Measurements from ENCODE around the gene ADCY3.

DNA sequence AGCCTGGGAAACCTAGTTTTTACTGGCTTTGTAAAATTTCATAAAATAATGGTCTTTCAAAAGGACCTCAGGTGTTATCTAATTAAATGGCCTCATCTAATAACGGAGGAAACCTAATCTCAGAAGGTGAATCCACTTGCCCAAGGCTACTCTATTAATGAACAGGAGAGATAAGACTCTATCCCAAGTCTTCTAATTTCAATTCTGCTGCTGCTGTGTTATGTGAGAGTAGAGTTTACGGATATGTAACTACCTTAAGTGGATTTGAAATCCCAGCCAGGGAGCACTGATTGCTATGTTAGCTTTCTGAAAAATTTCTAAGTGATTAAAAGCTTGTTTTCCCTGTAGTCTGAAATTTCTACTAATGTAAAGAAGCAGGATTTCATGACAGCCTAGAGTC, 17.2 kb upstream of the ADCY3 start:
- TF ChIP-seq, protein P1, sequence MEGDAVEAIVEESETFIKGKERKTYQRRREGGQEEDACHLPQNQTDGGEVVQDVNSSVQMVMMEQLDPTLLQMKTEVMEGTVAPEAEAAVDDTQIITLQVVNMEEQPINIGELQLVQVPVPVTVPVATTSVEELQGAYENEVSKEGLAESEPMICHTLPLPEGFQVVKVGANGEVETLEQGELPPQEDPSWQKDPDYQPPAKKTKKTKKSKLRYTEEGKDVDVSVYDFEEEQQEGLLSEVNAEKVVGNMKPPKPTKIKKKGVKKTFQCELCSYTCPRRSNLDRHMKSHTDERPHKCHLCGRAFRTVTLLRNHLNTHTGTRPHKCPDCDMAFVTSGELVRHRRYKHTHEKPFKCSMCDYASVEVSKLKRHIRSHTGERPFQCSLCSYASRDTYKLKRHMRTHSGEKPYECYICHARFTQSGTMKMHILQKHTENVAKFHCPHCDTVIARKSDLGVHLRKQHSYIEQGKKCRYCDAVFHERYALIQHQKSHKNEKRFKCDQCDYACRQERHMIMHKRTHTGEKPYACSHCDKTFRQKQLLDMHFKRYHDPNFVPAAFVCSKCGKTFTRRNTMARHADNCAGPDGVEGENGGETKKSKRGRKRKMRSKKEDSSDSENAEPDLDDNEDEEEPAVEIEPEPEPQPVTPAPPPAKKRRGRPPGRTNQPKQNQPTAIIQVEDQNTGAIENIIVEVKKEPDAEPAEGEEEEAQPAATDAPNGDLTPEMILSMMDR (IDR thresholded peaks at IDR 0.05) = no peak
- TF ChIP-seq POLR2A (IDR thresholded peaks at IDR 0.05) = no peak
